A549 treated with Hydrocortisone at 1 μM for 4 hours (cell line): ENCODE measurements around the gene SLC49A4. TPM values are rescaled to one million over a fixed set of nuclear protein-coding genes. Genes with fewer than 3 reads are reported as not detected.

ENCODE experiments used
- total RNA-seq: library from RNA; stranded (reverse); fragments of 200-300 nt; extraction: Qiagen RNA extraction; gene quantifications from 5 replicates; pipeline ENCODE4 v1.2.3, GENCODE V29; 2022

SLC49A4 gene, protein sequence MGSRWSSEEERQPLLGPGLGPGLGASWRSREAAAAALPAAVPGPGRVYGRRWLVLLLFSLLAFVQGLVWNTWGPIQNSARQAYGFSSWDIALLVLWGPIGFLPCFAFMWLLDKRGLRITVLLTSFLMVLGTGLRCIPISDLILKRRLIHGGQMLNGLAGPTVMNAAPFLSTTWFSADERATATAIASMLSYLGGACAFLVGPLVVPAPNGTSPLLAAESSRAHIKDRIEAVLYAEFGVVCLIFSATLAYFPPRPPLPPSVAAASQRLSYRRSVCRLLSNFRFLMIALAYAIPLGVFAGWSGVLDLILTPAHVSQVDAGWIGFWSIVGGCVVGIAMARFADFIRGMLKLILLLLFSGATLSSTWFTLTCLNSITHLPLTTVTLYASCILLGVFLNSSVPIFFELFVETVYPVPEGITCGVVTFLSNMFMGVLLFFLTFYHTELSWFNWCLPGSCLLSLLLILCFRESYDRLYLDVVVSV
- 12.0 to 15.3 TPM (median 13.8 TPM) in 5 replicates for total RNA-seq

GRCh38 chr3:122794779-122795673, at the start of gene SLC49A4:
SLC49A4 (plus strand) TSS chr3:122795069; CDS start chr3:122795193, 124 bp downstream.

DNA sequence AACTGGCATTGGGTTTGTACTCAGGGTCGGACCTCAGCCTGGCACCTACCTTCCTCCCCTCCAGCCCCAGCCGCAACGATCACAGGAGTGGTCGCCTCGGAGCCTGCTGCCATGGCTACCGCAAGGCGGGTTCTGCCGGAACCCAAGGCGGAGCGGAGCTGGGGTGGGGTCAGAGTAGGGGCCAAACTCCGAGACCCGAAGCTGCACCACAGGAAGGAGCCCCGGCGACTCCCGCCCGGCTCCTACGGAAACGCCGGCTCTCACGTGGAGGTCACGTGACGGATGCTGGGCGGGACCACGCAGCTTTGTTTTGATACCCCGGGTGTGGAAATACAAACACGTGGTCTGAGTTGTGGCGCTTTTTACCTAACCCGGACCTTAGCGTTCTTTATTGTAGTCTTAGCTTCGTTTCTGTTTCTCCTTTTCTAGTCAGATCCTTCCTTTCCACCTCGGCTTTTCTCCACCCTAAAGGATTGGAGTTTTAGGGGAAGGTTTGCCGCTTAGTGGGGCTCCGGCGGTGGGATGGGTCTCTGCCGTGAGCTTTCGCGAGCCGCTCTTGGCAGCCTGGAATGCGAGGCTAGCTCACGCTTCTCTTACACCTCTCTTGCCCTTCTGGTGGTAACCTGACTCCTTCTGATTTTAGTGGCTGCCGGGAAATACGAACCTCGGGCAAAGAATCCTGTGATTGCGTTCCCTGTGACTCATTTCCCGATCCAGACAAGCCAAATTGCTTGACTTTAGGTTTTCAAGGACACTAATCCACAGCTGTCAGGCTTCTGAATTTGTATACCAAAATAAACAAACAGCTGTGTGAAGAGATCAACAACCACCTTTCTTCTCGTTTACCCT, 1.1 kb upstream of the SLC49A4 start, which contains the start of gene HSPBAP1:
HSPBAP1 (minus strand) TSS at position 264 of the 849 bp plus-strand sequence; CDS start at position 113, 151 bp downstream.

Other genes starting within 250 kb of the SLC49A4 start
- 5.1 to 7.0 TPM (median 5.8 TPM) in 5 replicates for gene PARP9, start 230.8 kb upstream of the SLC49A4 start, total RNA-seq
- 7.4 to 11.1 TPM (median 7.6 TPM) in 5 replicates for gene DTX3L, start 230.7 kb upstream of the SLC49A4 start, total RNA-seq
- gene PARP15, start 217.4 kb upstream of the SLC49A4 start, total RNA-seq, result not detected in 5 replicates
- 7.4 to 11.8 TPM (median 7.9 TPM) in 5 replicates for gene PARP14, start 114.2 kb upstream of the SLC49A4 start, total RNA-seq
- 4.9 to 5.8 TPM (median 5.1 TPM) in 5 replicates for gene HSPBAP1, start 1.2 kb upstream of the SLC49A4 start, total RNA-seq
- 0.16 to 0.32 TPM (median 0.20 TPM) in 5 replicates for gene SEMA5B, start 232.7 kb downstream of the SLC49A4 start, total RNA-seq